ENCODE results near the gene ISG20L2. TPM values are rescaled to one million over a fixed set of nuclear protein-coding genes. Genes with fewer than 3 reads are reported as not detected.
A peak's percentile ranks its signal among the peaks of the same experiment; 100 is the strongest.

Gene ISG20L2
- total and polyA plus RNA-seq, 2 donors (not counting 1 experiment from before 2014, with no cell fraction given) = 5.8 to 23.6 TPM

GRCh38 chr1:156743367-156744302 is 15.1 kb upstream of the ISG20L2 start:
- Histone ChIP-seq H2AFZ (ENCODE audit: low read length) (no peak overlapping the region), H3K4me2 (ENCODE audit: extremely low read depth, insufficient read depth, low read length) (no peak overlapping the region), H3K4me1 (ENCODE audit: control insufficient read depth, extremely low read depth, insufficient read depth, low read length) (peaks cover 29% of the 10 kb centered on the region), H3K4me3 (replicated peaks in 1 of 4; ENCODE audit: control extremely low read depth in 1 of 4, insufficient read depth in 1 of 4, low read depth in 3 of 4, low read length in 4 of 4) (no peak overlapping the region), H3K27ac (ENCODE audit: insufficient read depth, low read length) (no peak overlapping the region), H4K20me1 (ENCODE audit: control insufficient read depth, extremely low read depth, insufficient read depth, low read length) (no peaks in the 10 kb centered on the region), H3K36me3 (ENCODE audit: control insufficient read depth, insufficient read depth, low read length) (peaks cover 20% of the 10 kb centered on the region), H3K27me3 (ENCODE audit: control insufficient read depth, insufficient read depth, low read length) (no peaks in the 10 kb centered on the region), H3K79me2 (ENCODE audit: control insufficient read depth, insufficient read depth, low read length) (peaks cover 59% of the 10 kb centered on the region), H3K9me3 (ENCODE audit: control insufficient read depth, insufficient read depth, low read depth, low read length) (no peaks in the 10 kb centered on the region), H3K9ac (ENCODE audit: insufficient read depth, low read length) (no peak overlapping the region)
- no peak for TF ChIP-seq CTCF (conservative IDR thresholded peaks at IDR 0.05 in 1 of 2, IDR thresholded peaks at IDR 0.05 in 1 of 2; ENCODE audit: low read depth in 1 of 2, low read length in 2 of 2)
- no peak for TF ChIP-seq EZH2 (IDR thresholded peaks at IDR 0.05; ENCODE audit: low read length, missing control alignments)
- no peak for DNase-seq (ENCODE audit: low read depth in 2 of 2)

GRCh38 chr1:156742801-156743200 is 14.2 kb upstream of the ISG20L2 start:
- no peak for DNase-seq (ENCODE audit: low read depth in 2 of 2)
- H3K79me2 ChIP-seq (ENCODE audit: control insufficient read depth, insufficient read depth, low read length) = peaks cover 51% of the 10 kb centered on the region
- H2AFZ ChIP-seq (ENCODE audit: low read length) = no peak overlapping the region
- H3K4me3 ChIP-seq (replicated peaks in 1 of 4; ENCODE audit: control extremely low read depth in 1 of 4, insufficient read depth in 1 of 4, low read depth in 3 of 4, low read length in 4 of 4) = no peak overlapping the region
- H3K27me3 ChIP-seq (ENCODE audit: control insufficient read depth, insufficient read depth, low read length) = no peaks in the 10 kb centered on the region
- H3K36me3 ChIP-seq (ENCODE audit: control insufficient read depth, insufficient read depth, low read length) = peaks cover 22% of the 10 kb centered on the region
- no peaks in the 10 kb centered on the region for H3K9me3 ChIP-seq (ENCODE audit: control insufficient read depth, insufficient read depth, low read depth, low read length)
- H3K4me2 ChIP-seq (ENCODE audit: extremely low read depth, insufficient read depth, low read length) = no peak overlapping the region
- H4K20me1 ChIP-seq (ENCODE audit: control insufficient read depth, extremely low read depth, insufficient read depth, low read length) = no peaks in the 10 kb centered on the region
- TF ChIP-seq EZH2 (IDR thresholded peaks at IDR 0.05; ENCODE audit: low read length, missing control alignments) (no peak), CTCF (conservative IDR thresholded peaks at IDR 0.05 in 1 of 2, IDR thresholded peaks at IDR 0.05 in 1 of 2; ENCODE audit: low read depth in 1 of 2, low read length in 2 of 2) (no peak)
- no peak overlapping the region for H3K27ac ChIP-seq (ENCODE audit: insufficient read depth, low read length)
- peaks cover 22% of the 10 kb centered on the region for H3K4me1 ChIP-seq (ENCODE audit: control insufficient read depth, extremely low read depth, insufficient read depth, low read length)
- no peak overlapping the region for H3K9ac ChIP-seq (ENCODE audit: insufficient read depth, low read length)

- no peaks in the 10 kb centered on the region for H3K9me3 ChIP-seq (ENCODE audit: control insufficient read depth, insufficient read depth, low read depth, low read length)
- H3K9ac ChIP-seq (ENCODE audit: insufficient read depth, low read length) = no peak overlapping the region
- no peak for DNase-seq (ENCODE audit: low read depth in 2 of 2)
- H3K36me3 ChIP-seq (ENCODE audit: control insufficient read depth, insufficient read depth, low read length) = peaks cover 24% of the 10 kb centered on the region
- H3K4me3 ChIP-seq (replicated peaks in 1 of 4; ENCODE audit: control extremely low read depth in 1 of 4, insufficient read depth in 1 of 4, low read depth in 3 of 4, low read length in 4 of 4) = no peak overlapping the region
- no peaks in the 10 kb centered on the region for H4K20me1 ChIP-seq (ENCODE audit: control insufficient read depth, extremely low read depth, insufficient read depth, low read length)
- TF ChIP-seq CTCF (conservative IDR thresholded peaks at IDR 0.05 in 1 of 2, IDR thresholded peaks at IDR 0.05 in 1 of 2; ENCODE audit: low read depth in 1 of 2, low read length in 2 of 2) (no peak), EZH2 (IDR thresholded peaks at IDR 0.05; ENCODE audit: low read length, missing control alignments) (no peak)
- peaks cover 16% of the 10 kb centered on the region for H3K4me1 ChIP-seq (ENCODE audit: control insufficient read depth, extremely low read depth, insufficient read depth, low read length)
- peak overlapping the region; percentile 29 for H3K27ac ChIP-seq (ENCODE audit: insufficient read depth, low read length)
- no peaks in the 10 kb centered on the region for H3K27me3 ChIP-seq (ENCODE audit: control insufficient read depth, insufficient read depth, low read length)
- H3K79me2 ChIP-seq (ENCODE audit: control insufficient read depth, insufficient read depth, low read length) = peaks cover 44% of the 10 kb centered on the region
- H3K4me2 ChIP-seq (ENCODE audit: extremely low read depth, insufficient read depth, low read length) = no peak overlapping the region
- no peak overlapping the region for H2AFZ ChIP-seq (ENCODE audit: low read length)
Measured at GRCh38 chr1:156742017-156742416, 13.5 kb upstream of the ISG20L2 start.

Data from fibroblast of lung (primary cell).